Panc1 (cell line): ENCODE data around the gene LGALS1. TPM values are rescaled to one million over a fixed set of nuclear protein-coding genes. Genes with fewer than 3 reads are reported as not detected.

Experiments used
- ATAC-seq: fragments of 200-7000 bp; cut with Tn5 transposase; 2 replicates; pipeline ENCODE4 v1.9.1; 2020; ENCODE audit warnings: mild to moderate bottlenecking, moderate library complexity
- BruUV-seq: library from RNA; stranded (reverse); fragments of 400-500 nt; replicated peaks from 2 replicates; lab custom pipeline; 2021; lab: Mats Ljungman, UMichigan
- CTCF ChIA-PET: fragments of 300-600 bp; sonication (Branson Sonifier 250); formaldehyde crosslinking; loops from one replicate; lab custom pipeline; 2022; ENCODE audit warnings: antibody characterized with exemption; lab: Charles Lee
- POLR2A ChIA-PET: fragments of 300-600 bp; sonication (Branson Sonifier 250); formaldehyde crosslinking; loops from one replicate; lab custom pipeline; 2022; ENCODE audit warnings: antibody characterized with exemption; lab: Charles Lee
- DNase-seq: peaks from one replicate; pipeline ENCODE4 v3.0.0-alpha.2; 2010; ENCODE audit warnings: low read depth, low spot score
- H3K27ac ChIP-seq: 2 replicates; pipeline ENCODE4 v1.5.1; 2011; ENCODE audit warnings: mild to moderate bottlenecking, low read length, inconsistent platforms
- H3K27me3 ChIP-seq: fragments of 200-500 bp; sonication (Bioruptor generic); 2 replicates; pipeline ENCODE4 v1.6.0; 2014; ENCODE audit warnings: low read length, inconsistent platforms; ENCODE audit not compliant: control insufficient read depth, insufficient read depth
- H3K36me3 ChIP-seq: fragments of 200-500 bp; sonication (Bioruptor generic); 2 replicates; pipeline ENCODE4 v1.5.1; 2014; ENCODE audit warnings: inconsistent platforms, mild to moderate bottlenecking, low read length, moderate library complexity; ENCODE audit not compliant: control insufficient read depth, insufficient read depth
- H3K4me1 ChIP-seq: 2 replicates; pipeline ENCODE4 v1.5.1; 2011; ENCODE audit warnings: inconsistent platforms, mild to moderate bottlenecking, low read length, moderate library complexity; ENCODE audit not compliant: control insufficient read depth, insufficient read depth
- H3K4me3 ChIP-seq, 2 experiments: 2 replicates each; pipeline ENCODE4 v1.5.1; 2011 to 2012; ENCODE audit warnings: low read depth in 2 of 2, low read length in 2 of 2, mild to moderate bottlenecking in 2 of 2, inconsistent platforms in 1 of 2, moderate library complexity in 1 of 2
- H3K9me3 ChIP-seq: fragments of 200-500 bp; sonication (Bioruptor generic); 2 replicates; pipeline ENCODE4 v1.5.1; 2014; ENCODE audit warnings: low read depth, mild to moderate bottlenecking, inconsistent platforms, low read length, moderate library complexity; ENCODE audit not compliant: control insufficient read depth, insufficient read depth
- CTCF ChIP-seq: fragments of 450-650 bp; IDR thresholded peaks from 2 replicates; pipeline ENCODE4 v1.5.1; 2017; ENCODE audit warnings: mild to moderate bottlenecking
- POLR2AphosphoS5 ChIP-seq: IDR thresholded peaks from 2 replicates; pipeline ENCODE4 v1.6.1; 2012; ENCODE audit warnings: mild to moderate bottlenecking, low read depth, low read length, moderate library complexity
- REST ChIP-seq, 2 experiments: IDR thresholded peaks; 2 replicates each; pipeline ENCODE4 v1.6.1; 2011 to 2012; ENCODE audit warnings: low read depth in 2 of 2, control low read depth in 1 of 2, low read length in 1 of 2, mild to moderate bottlenecking in 1 of 2, moderate library complexity in 1 of 2; ENCODE audit not compliant: insufficient read depth in 1 of 2
- SIN3A ChIP-seq: IDR thresholded peaks from 2 replicates; pipeline ENCODE4 v1.6.1; 2012; ENCODE audit warnings: low read depth, mild to moderate bottlenecking, low read length, moderate library complexity, borderline replicate concordance; ENCODE audit not compliant: insufficient read depth
- TCF7L2 ChIP-seq: IDR thresholded peaks from 2 replicates; pipeline ENCODE4 v1.6.1; 2011; ENCODE audit warnings: mild to moderate bottlenecking, low read depth, low read length, inconsistent platforms
- in situ Hi-C: cut with HindIII; loops from 2 replicates; pipeline ENCODE4 v1.10.0; 2016; ENCODE audit warnings: low sequenced_read_pairs, low pct_unique_long_range_greater_than_20kb
- intact Hi-C: fragments of 100-400 bp; cut with micrococcal nuclease; formaldehyde crosslinking; loops from one replicate; pipeline ENCODE4 v1.10.0; 2022; ENCODE audit not compliant: unreplicated experiment
- total RNA-seq: library from RNA; stranded (reverse); gene quantifications from one replicate; pipeline ENCODE4 v1.2.1, GENCODE V29; 2021; ENCODE audit not compliant: unreplicated experiment

Gene LGALS1
- total RNA-seq, 1 experiment from 2014 or later, result 1,518 TPM

- TF ChIP-seq REST (IDR thresholded peaks at IDR 0.05; ENCODE audit: insufficient read depth in 1 of 2, low read depth in 2 of 2, low read length in 1 of 2), result no peak
- no peak for TF ChIP-seq CTCF
- TF ChIP-seq TCF7L2, result no peak
- TF ChIP-seq POLR2AphosphoS5, result no peak
- no peak for TF ChIP-seq SIN3A
- no peaks in the 10 kb centered on the region for H3K9me3 ChIP-seq
- no peak for ATAC-seq
- intact Hi-C loops, result no loop called here
- CTCF ChIA-PET, result no interaction called here
- BruUV-seq, result no TSS peak
- no peak for DNase-seq
- H3K27me3 ChIP-seq, result no peaks in the 10 kb centered on the region
- H3K4me1 ChIP-seq, result peaks cover 32% of the 10 kb centered on the region
- POLR2A ChIA-PET, result no interaction called here
- in situ Hi-C loops, result no loop called here
- H3K27ac ChIP-seq, result peak overlapping the region; percentile 77; the same call in 1 of the 2 replicates
- peak overlapping the region; percentile 70 to 84 for H3K4me3 ChIP-seq
- no peaks in the 10 kb centered on the region for H3K36me3 ChIP-seq
Observed at GRCh38 chr22:37677493-37677974, 2.1 kb downstream of the LGALS1 start.

- POLR2A ChIA-PET, result interaction anchor here (0.7 kb wide), 1 partner anchor 338 kb away, joined by 7 read pairs; no protein-coding TSS in a partner anchor
- no peak for ATAC-seq
- peak overlapping the region; percentile 77 for H3K27ac ChIP-seq
- no peak for DNase-seq
- no peaks in the 10 kb centered on the region for H3K27me3 ChIP-seq
- no peaks in the 10 kb centered on the region for H3K36me3 ChIP-seq
- in situ Hi-C loops, result no loop called here
- H3K9me3 ChIP-seq, result no peaks in the 10 kb centered on the region
- H3K4me3 ChIP-seq, result peak overlapping the region; percentile 70 to 84
- intact Hi-C loops, result no loop called here
- BruUV-seq, result no TSS peak
- CTCF ChIA-PET, result no interaction called here
- peaks cover 32% of the 10 kb centered on the region for H3K4me1 ChIP-seq
- TF ChIP-seq TCF7L2, result no peak
Observed at GRCh38 chr22:37678372-37678771, 2.9 kb downstream of the LGALS1 start.

GRCh38 chr22:37679670-37680069, 4.2 kb downstream of the LGALS1 start:
- Histone ChIP-seq H3K27me3 (no peaks in the 10 kb centered on the region), H3K9me3 (no peaks in the 10 kb centered on the region), H3K36me3 (no peaks in the 10 kb centered on the region), H3K4me3 (no peak overlapping the region), H3K4me1 (peaks cover 32% of the 10 kb centered on the region), H3K27ac (peak overlapping the region; percentile 39; the same call in 1 of the 2 replicates)
- DNase-seq (no peak), ATAC-seq (no peak)
- ChIA-PET POLR2A (interaction anchor here (0.7 kb wide), 1 partner anchor 10 kb away, joined by 6 read pairs; no protein-coding TSS in a partner anchor), CTCF (interaction anchor here (2.7 kb wide), 1 partner anchor 19 kb away, joined by 11 read pairs; no protein-coding TSS in a partner anchor)
- in situ Hi-C loops, result no loop called here
- no TSS peak for BruUV-seq
- intact Hi-C loops, result loop anchor here (2.0 kb wide), 1 partner anchor 37 kb away; no protein-coding TSS in a partner anchor
- no peak for TF ChIP-seq TCF7L2
- no peak for TF ChIP-seq REST (IDR thresholded peaks at IDR 0.05; ENCODE audit: insufficient read depth in 1 of 2, low read depth in 2 of 2, low read length in 1 of 2)
- TF ChIP-seq POLR2AphosphoS5, result no peak
- TF ChIP-seq SIN3A, result no peak
- no peak for TF ChIP-seq CTCF
